Activated gamma-delta T cell treated with anti-CD3 and anti-CD28 coated beads, Interleukin-2, amount 50 U/mL, for 16 hours (primary cell): ENCODE results near the gene HIVEP3.

ENCODE experiments used
- DNase-seq: peaks from one replicate; pipeline ENCODE4 v3.0.0-alpha.2; 2020; ENCODE audit warnings: low read depth

Gene HIVEP3

GRCh38 chr1:41894101-41894807, 24.5 kb downstream of the HIVEP3 start:
- no peak for DNase-seq

DNA sequence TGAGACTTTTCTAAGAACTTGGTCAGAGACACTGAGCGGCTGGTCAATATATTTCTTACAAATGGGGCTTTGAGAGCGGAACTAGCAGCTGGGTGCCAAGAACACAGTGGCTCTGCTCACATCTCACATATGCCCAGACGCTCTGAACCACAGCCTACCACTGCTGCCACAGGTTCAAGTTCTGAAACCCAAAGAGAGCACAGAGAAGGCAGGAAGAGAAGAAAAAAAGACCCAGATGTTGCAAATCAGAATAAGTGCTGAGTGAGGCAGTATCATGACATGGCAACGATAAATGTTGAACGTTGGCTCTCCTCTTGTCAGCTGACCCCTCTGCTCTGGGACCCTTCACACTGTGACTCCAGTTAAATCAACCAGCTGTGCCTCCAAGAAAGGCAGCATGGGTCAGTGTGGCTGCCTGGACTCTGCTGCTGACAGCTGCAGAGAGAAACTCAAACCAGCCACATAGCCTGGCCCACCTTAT, 26.4 kb downstream of the HIVEP3 start:
- no peak for DNase-seq

DNA sequence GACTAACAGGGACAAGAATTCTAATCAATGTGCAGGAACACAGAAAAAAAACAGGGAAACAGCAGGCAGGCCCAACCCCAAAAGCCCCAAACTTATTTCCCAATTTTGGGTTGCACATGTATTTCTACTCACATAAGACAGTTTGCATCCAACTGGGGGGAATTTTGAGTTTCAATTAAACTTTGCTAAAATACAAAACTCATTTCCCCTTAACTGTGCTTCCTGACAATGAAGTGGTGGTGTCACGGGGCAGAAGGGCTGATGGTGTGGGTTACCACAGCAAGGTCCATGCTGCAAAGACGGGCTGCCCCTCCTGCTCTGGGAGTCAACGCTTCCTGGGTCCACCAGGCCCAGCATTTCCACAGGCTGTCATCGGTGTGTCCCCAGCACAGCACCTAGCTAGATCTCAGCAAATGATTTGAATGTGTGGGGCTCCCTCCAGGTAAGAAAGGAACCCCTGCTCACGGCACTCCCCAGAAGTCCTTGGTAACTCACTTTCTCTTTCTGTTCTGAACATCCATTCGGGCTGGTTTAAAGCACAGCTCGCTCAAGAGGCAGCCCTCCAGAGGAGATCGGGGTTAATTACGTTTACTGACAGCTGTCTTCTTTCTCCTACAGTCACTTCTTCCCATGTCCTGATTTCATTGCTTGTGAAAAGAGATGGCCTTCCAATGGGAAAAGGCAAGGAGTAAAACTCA, 27.4 kb downstream of the HIVEP3 start:
- DNase-seq = peak; percentile 43

DNA sequence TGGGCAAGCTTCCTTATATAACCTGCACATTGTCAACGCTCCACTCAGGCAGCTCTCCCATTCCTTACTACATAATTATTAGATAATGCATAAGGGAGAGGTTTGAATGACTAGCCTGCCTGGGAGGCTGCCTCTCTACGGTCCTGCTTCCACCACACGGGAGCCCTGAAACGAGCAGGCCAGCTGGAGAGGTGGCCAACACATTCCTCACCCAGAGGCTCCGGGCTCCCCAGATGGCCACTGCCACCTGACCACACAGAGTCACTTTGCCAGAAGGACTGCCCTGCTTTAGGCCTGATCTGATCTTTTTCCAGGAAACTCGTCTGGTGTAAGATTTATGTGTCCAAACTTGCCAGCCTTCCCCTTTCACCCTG, 27.9 kb downstream of the HIVEP3 start:
- no peak for DNase-seq

DNA sequence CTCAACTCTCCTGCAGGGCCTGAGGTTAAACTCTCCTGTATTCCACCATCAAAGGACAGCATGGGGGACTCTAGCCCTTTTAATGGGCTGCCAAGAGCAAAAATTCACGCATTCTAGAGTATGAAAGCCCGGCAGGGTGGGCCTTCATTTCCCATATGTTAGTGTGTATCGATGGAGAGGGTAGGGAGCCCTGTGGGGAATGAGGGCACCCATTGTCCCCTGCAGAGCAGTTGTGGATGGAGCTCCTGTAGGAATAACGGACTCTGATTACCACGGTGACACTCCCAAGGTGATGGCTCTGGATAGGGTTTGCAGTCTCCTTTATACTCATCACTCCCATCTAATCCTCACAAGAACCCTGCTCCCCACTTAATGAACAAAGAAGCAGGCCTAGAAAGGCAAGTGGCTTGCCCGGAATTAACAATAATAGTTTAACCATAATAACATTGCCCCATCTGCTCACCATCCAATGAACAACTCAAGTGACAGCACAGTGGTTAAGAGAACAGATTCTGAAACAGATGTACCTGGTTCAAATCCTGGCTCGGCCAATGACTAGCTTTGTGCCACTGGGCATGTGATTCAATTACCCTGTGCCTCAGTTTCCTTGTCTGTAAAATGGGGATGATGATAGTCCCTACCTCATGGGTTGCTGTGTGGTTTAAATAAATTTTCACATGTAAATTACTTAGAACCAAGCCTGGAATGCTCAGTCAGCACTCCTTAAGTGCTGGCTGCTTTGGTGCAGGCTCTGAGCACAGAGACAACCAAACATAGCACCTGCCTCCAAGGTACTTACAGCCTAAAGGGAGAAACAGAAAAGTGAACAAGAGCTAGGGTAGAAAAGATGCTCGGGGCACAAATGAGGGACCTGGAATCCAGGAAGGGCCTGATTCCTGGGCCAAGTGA, 29.0 kb downstream of the HIVEP3 start:
- no peak for DNase-seq

DNA sequence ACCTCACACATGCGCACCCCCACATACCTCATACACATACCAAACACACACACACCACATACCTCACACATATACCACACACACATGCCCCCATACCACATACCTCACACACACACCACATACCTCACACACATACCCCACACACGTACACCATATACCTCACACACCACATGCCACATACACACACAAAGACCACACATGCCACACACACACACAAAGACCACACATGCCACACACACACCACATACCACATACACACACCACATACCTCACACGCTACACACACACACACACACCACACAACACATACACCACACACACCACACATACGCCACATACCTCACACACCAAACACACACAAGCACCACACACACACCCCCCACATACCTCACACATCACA, 30.0 kb downstream of the HIVEP3 start:
- DNase-seq = no peak

GRCh38 chr1:41887365-41887764, 31.4 kb downstream of the HIVEP3 start:
- DNase-seq = no peak

DNA sequence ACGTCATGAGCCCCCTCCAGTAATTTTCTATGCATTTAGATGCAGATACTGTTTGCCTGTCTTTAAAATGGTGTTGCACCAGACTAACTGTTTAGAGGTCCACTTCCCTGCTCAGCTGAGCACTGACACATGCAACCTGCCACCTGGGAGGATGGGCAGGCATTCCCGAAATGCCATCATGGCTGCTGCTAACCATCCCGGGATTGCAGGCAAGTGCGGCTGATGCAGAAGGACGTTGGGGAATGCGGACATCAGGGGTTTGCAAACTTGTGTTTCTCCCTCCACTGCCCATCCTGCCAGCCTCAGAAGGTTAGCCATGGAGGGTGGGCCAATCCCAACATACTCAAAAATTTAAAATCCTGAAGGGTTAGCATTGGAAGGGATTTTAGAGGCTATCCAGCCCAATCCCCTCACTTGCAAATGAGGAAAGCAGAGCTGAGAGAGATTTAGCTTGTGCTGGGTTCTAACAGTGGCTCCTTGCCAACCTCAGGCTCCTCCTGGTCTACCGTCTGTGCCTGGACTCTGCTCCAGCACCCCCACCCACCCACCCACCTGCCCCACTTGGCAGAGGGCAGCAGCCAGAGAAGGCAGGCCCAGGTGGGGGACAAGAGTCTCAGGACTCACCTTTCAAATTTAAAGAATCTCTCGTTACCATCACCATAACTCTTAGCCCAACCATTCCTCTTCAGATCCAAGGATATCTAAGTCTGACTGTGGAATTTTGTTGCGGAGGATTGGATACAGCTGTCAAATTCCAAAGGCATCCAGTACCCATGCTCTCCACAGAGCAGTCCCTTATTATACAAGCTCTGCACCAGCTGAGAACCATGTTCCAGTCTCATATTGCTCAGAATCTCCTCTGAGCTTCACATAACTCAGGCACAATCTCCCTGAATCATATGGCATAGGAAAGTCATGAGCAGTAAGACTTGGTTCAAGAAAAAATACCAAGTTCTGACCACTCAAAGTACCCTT, 34.2 kb downstream of the HIVEP3 start:
- no peak for DNase-seq

- no peak for DNase-seq
Measured at GRCh38 chr1:41883507-41883906, 35.2 kb downstream of the HIVEP3 start.

- no peak for DNase-seq
Measured at GRCh38 chr1:41882486-41882885, 36.2 kb downstream of the HIVEP3 start.

DNA sequence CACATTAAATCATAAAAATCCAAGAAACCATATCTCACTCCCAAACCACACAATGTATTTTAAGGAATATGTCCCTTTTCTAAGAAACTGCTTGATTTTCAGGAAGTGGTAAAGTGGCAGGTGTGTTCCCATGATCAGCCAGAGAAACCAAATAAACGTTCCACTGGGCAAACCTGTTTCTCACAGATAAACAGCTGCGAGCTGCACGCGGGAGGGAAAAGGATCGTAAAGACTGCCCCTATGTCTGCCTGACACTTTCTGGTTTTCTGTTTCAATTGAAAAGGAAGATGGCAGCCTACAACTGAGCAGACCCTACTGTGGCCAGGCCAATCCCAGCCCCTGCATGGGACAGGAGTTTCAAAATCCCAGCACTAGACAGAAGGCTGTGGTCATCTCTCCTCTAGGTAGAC, 36.6 kb downstream of the HIVEP3 start:
- no peak for DNase-seq

- no peak for DNase-seq
Measured at GRCh38 chr1:41880950-41881885, 37.5 kb downstream of the HIVEP3 start.

DNA sequence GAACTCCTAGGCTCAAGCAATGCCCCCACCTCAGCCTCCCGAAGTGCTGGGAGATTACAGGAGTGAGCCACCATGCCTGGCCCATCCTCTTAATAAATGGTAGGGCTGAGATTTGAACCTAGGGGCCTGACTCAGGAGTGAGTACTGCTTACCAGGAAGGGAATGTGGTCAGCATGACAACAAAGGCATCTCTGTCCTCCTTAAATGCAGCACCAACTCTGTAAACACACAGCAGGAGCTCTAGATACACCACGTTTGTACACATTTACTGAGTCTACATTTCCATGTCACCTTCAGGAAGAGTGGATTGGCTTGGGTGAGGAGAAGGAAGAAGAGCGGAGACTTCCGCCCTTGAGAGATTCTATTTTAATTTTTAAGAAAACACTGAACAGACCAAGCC, 38.5 kb downstream of the HIVEP3 start:
- DNase-seq = no peak

GRCh38 chr1:41879617-41880016, 39.1 kb downstream of the HIVEP3 start:
- DNase-seq = no peak

DNA sequence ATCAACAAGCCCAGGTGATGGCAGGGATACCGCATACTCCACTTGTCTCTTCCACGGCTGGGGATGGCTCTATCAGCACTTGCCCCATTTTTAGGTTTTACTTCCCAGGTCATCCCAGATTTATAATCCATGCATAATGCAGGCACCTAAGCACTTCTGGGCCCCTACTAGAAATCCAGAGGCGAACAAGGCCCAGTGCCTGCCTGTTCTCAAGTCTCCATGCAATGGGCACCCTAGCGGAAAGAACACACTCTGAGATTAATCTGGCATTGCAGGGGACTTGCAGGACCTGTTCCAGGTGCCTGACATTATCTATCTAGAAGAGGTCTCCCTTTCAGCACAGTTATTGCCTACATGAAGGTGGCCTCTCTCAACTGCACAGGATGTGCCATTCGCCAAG, 39.8 kb downstream of the HIVEP3 start:
- no peak for DNase-seq

- no peak for DNase-seq
Measured at GRCh38 chr1:41878495-41878894, 40.2 kb downstream of the HIVEP3 start.

DNA sequence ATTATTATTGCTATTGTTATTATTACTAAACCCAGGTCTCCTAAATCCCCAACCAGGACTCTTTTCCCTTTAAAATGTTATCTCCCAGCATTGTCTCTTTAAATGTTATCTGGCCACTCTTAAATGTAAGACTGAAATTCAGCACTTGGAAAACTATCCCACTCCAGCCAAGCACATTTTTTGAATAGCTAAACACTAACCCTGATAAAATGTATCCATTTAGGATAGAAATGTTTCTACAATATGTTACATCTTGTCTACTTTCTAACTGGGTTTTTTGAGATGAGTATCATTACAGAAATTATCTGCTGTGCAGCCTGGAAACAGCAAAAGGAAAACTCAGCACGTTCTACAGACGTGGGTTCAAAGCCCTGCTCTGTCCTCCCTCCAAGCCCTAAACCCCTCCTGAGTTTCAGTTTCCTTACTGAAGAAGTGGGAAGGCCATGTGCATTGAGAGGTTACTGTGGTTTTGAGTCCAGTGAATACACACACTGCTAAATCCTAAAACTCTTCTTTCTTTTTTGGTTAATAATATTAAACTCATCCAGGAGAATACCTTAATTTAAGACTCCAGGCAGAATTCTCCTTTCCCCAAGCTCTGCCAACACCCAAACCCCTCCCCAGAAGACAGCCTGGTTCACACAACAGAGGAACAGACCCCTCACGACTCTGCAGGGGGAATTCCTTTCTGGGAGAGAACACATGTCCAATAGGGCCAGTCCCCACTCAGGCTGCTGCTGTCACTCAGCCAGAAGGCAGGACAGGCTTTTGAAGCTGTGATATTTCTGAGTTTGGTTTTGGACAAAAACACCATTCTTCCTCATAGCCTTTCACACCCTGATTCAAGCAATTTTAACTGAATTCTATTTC, 41.9 kb downstream of the HIVEP3 start:
- no peak for DNase-seq

- no peak for DNase-seq
Measured at GRCh38 chr1:41875487-41875886, 43.2 kb downstream of the HIVEP3 start.

DNA sequence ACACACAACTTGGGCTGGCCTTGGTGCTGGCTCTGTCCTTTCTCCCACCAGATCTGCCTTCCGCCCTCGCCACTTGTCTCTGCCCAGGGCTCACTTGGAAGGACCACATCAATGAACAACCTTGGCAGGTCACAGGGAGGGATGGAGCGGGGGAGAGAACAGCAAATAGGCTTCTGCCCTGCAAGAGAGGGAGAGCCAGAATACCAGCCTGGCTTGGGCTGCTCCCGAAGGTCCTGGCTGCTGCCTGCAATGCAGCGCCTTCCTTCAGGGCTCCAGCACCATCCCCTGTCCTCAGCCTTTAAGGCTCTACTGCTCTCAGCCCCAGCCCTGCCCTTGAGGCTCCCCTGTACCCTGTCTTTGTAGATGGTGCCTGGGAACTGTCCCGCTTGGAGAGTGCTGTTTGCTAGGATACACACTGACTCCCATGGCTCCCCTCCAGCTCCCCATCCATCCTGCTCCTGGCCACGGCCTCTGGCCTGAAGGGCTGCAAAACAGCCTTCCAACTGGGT, 43.8 kb downstream of the HIVEP3 start:
- no peak for DNase-seq
